A549 (cell line): ENCODE data around the gene NUDT17. TPM values are rescaled to one million over a fixed set of nuclear protein-coding genes. Genes with fewer than 3 reads are reported as not detected.

Experiments used
- ATAC-seq, 2 experiments: fragments of 200-7000 bp in 1 of 2; fragments of >200 bp in 1 of 2; cut with Nextera tagmentation in 1 of 2; cut with Tn5 transposase in 1 of 2; 3 replicates each; pipeline versions ENCODE4 v1.8.0 to v1.9.1; 2018 to 2020; ENCODE audit warnings: mild to moderate bottlenecking in 1 of 2, moderate library complexity in 1 of 2
- CTCF ChIA-PET: fragments of 300-600 bp; sonication (Branson Sonifier 250); formaldehyde crosslinking; extraction: SDS; loops from one replicate; lab custom pipeline; 2021; ENCODE audit warnings: antibody characterized with exemption, inconsistent platforms; lab: Yijun Ruan, JAX
- POLR2A ChIA-PET: fragments of 350-600 bp; formaldehyde crosslinking; extraction: SDS; loops from one replicate; lab custom pipeline; 2021; ENCODE audit warnings: antibody characterized with exemption, inconsistent platforms; lab: Yijun Ruan, JAX
- DNase-seq, 2 experiments: peaks; one replicate each; pipeline versions ENCODE4 v3.0.0 to v3.0.0-alpha.2; 2011 to 2016; ENCODE audit warnings: low read depth in 1 of 2, low spot score in 1 of 2
- FAIRE-seq: peaks from 2 replicates; lab custom pipeline; 2011; peaks lifted over from hg19 to GRCh38; lab: Jason Lieb, UNC
- H3K27ac ChIP-seq, 2 experiments: fragments of >200 bp; sonication (Bioruptor Twin); formaldehyde crosslinking; 3 replicates each; pipeline ENCODE4 v1.5.1; 2016 to 2017
- H3K4me1 ChIP-seq: fragments of >200 bp; sonication (Bioruptor Twin); formaldehyde crosslinking; 3 replicates; pipeline ENCODE4 v1.6.1; 2016
- H3K4me2 ChIP-seq: fragments of >200 bp; sonication (Bioruptor Twin); formaldehyde crosslinking; 3 replicates; pipeline ENCODE4 v1.6.1; 2016
- H3K4me3 ChIP-seq: fragments of >200 bp; sonication (Bioruptor Twin); formaldehyde crosslinking; 3 replicates; pipeline ENCODE4 v1.5.1; 2016
- H3K9me3 ChIP-seq: fragments of >200 bp; sonication (Bioruptor Twin); formaldehyde crosslinking; 3 replicates; pipeline ENCODE4 v1.6.1; 2016
- EHMT2 ChIP-seq: fragments of 200-600 bp; sonication (generic); IDR thresholded peaks from 2 replicates; pipeline ENCODE4 v1.6.1; 2016; ENCODE audit warnings: antibody characterized with exemption, low read depth, mild to moderate bottlenecking, moderate library complexity
- FOSB ChIP-seq: fragments of 250-450 bp; sonication (Bioruptor Pico); IDR thresholded peaks from 2 replicates; pipeline ENCODE4 v1.5.0; 2020; ENCODE audit warnings: mild to moderate bottlenecking, moderate library complexity
- HDAC2 ChIP-seq: fragments of 200-600 bp; sonication (generic); IDR thresholded peaks from 2 replicates; pipeline ENCODE4 v1.6.1; 2016
- HMGXB4 ChIP-seq: fragments of 250-450 bp; sonication (Bioruptor Pico); IDR thresholded peaks from 2 replicates; pipeline ENCODE4 v1.5.0; 2021; ENCODE audit warnings: mild to moderate bottlenecking, moderate library complexity, borderline replicate concordance
- HOXA7 ChIP-seq: fragments of 250-450 bp; sonication (Bioruptor Pico); IDR thresholded peaks from 2 replicates; pipeline ENCODE4 v1.5.0; 2020; ENCODE audit warnings: mild to moderate bottlenecking, moderate library complexity
- KDM1A ChIP-seq: fragments of 200-600 bp; sonication (generic); IDR thresholded peaks from 2 replicates; pipeline ENCODE4 v1.6.1; 2016; ENCODE audit warnings: low read depth, mild to moderate bottlenecking
- KDM5A ChIP-seq: fragments of 200-600 bp; sonication (generic); IDR thresholded peaks from 2 replicates; pipeline ENCODE4 v1.6.1; 2016; ENCODE audit warnings: antibody characterized with exemption, mild to moderate bottlenecking
- PBX3 ChIP-seq: IDR thresholded peaks from 2 replicates; pipeline ENCODE4 v1.6.1; 2012
- PHF8 ChIP-seq: fragments of 200-600 bp; sonication (generic); IDR thresholded peaks from 2 replicates; pipeline ENCODE4 v1.6.1; 2016; ENCODE audit warnings: low read depth, mild to moderate bottlenecking, antibody characterized with exemption, moderate library complexity, borderline replicate concordance
- POLR2A ChIP-seq: IDR thresholded peaks from 2 replicates; pipeline ENCODE4 v1.6.1; 2012; ENCODE audit warnings: mild to moderate bottlenecking, low read length
- RAD21 ChIP-seq, 2 experiments: fragments of >200 bp in 1 of 2; sonication (Bioruptor Twin) in 1 of 2; formaldehyde crosslinking in 1 of 2; IDR thresholded peaks in 1 of 2; conservative IDR thresholded peaks in 1 of 2; 2 replicates in 1 of 2; 3 replicates in 1 of 2; pipeline ENCODE4 v1.6.1; 2012 to 2018; ENCODE audit warnings: inconsistent platforms in 1 of 2
- RCOR1 ChIP-seq: fragments of 150-350 bp; IDR thresholded peaks from 2 replicates; pipeline ENCODE4 v1.6.1; 2014; ENCODE audit warnings: antibody characterized with exemption, low read length, low read depth
- REST ChIP-seq: fragments of 200-600 bp; sonication (generic); IDR thresholded peaks from 2 replicates; pipeline ENCODE4 v1.6.1; 2016; ENCODE audit warnings: antibody characterized with exemption, mild to moderate bottlenecking, moderate library complexity
- RNF2 ChIP-seq: fragments of 200-600 bp; sonication (generic); IDR thresholded peaks from 2 replicates; pipeline ENCODE4 v1.6.1; 2016; ENCODE audit warnings: low read depth, mild to moderate bottlenecking, antibody characterized with exemption, moderate library complexity, borderline replicate concordance
- SMC3 ChIP-seq: fragments of >200 bp; sonication (Bioruptor Twin); formaldehyde crosslinking; IDR thresholded peaks from 3 replicates; pipeline ENCODE4 v1.6.1; 2018; ENCODE audit warnings: inconsistent platforms
- USF2 ChIP-seq: fragments of 450-650 bp; IDR thresholded peaks from 2 replicates; pipeline ENCODE4 v1.6.1; 2014; ENCODE audit warnings: antibody characterized with exemption
- ZFP36 ChIP-seq: fragments of 450-650 bp; IDR thresholded peaks from 2 replicates; pipeline ENCODE4 v1.6.1; 2014; ENCODE audit warnings: borderline replicate concordance; ENCODE audit not compliant: partially characterized antibody
- WGBS: methylation state at CpG from one replicate; pipeline ENCODE4 v1.1.6; 2017; ENCODE audit errors: missing lambda C conversion rate; 5-methylcytosine and 5-hydroxymethylcytosine counted together
- polyA plus RNA-seq, 4 experiments: library from polyadenylated mRNA; depleted of rRNA in 3 of 4; stranded (reverse); fragments of >200 nt; fragmentation: RNase III in 1 of 4; extraction: RNeasy Plus Mini Kit Qiagen cat#74134 plus additional on column Dnase treatment in 1 of 4; gene quantifications; 2 replicates in 3 of 4; 3 replicates in 1 of 4; pipeline ENCODE4 v1.2.3, GENCODE V29; 2011 to 2017
- TF ChIP-seq, protein P1 (sequence below): fragments of >200 bp; sonication (Bioruptor Twin); formaldehyde crosslinking; IDR thresholded peaks from 3 replicates; pipeline ENCODE4 v1.5.1; 2016

The NUDT17 gene
- polyA plus RNA-seq, 2 of the 4 experiments (the other 2 are of a cell fraction) = 4.9 to 6.7 TPM

DNA sequence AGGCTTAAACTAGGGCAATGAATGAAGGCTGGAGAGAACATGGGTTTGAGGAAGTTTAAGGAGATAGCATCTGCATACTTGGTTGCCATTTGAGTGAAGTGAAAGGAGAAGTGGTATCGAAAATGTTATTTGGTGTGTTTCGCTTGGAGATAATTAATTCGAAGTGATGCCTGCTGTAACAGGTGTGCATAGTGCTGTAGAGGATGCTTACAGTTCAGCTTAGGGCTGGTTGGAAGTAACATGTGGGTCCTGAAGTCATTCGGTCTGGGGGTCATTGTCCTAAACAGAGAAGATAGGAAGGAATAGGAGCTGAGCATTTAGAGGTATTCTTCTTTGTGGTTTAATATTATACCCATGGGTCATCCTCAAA, 301 bp upstream of the NUDT17 start:
- POLR2A ChIA-PET = interaction anchor here (0.5 to 3.3 kb wide), 10 partner anchors 10 to 187 kb away, joined by 3 to 48 read pairs (median 6); partner anchors contain the start of genes ANKRD35, ITGA10, LIX1L and PIAS3

GRCh38 chr1:145846201-145846612, 777 bp downstream of the NUDT17 start:
- peak; percentile 39 to 41; a peak in 4 of 5 replicates for TF ChIP-seq RAD21 (conservative IDR thresholded peaks at IDR 0.05 in 1 of 2, IDR thresholded peaks at IDR 0.05 in 1 of 2)
- 0 out of 3 replicates have a peak, but pooled peaks have one; percentile 19 for TF ChIP-seq SMC3
- TF ChIP-seq PHF8 = no peak
- TF ChIP-seq, protein P1, sequence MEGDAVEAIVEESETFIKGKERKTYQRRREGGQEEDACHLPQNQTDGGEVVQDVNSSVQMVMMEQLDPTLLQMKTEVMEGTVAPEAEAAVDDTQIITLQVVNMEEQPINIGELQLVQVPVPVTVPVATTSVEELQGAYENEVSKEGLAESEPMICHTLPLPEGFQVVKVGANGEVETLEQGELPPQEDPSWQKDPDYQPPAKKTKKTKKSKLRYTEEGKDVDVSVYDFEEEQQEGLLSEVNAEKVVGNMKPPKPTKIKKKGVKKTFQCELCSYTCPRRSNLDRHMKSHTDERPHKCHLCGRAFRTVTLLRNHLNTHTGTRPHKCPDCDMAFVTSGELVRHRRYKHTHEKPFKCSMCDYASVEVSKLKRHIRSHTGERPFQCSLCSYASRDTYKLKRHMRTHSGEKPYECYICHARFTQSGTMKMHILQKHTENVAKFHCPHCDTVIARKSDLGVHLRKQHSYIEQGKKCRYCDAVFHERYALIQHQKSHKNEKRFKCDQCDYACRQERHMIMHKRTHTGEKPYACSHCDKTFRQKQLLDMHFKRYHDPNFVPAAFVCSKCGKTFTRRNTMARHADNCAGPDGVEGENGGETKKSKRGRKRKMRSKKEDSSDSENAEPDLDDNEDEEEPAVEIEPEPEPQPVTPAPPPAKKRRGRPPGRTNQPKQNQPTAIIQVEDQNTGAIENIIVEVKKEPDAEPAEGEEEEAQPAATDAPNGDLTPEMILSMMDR = peak; percentile 32; the same call in 2 of the 3 replicates
- TF ChIP-seq PBX3 = 0 out of 2 replicates have a peak, but pooled peaks have one; percentile 23
- TF ChIP-seq ZFP36 = no peak
- ATAC-seq (peak; percentile 70 to 76), DNase-seq (peak; percentile 38 to 77), FAIRE-seq (no peak)
- H3K27ac ChIP-seq = peak overlapping the region; percentile 82 to 95
- peaks cover 4% of the 10 kb centered on the region; the same call in 1 of the 3 replicates for H3K4me1 ChIP-seq
- POLR2A ChIA-PET = interaction anchor here (1.2 to 3.3 kb wide), 6 partner anchors 12 to 112 kb away, joined by 3 to 48 read pairs (median 10); partner anchors contain the start of genes ANKRD35, LIX1L, PIAS3 and POLR3C
- no peaks in the 10 kb centered on the region for H3K9me3 ChIP-seq
- CTCF ChIA-PET = interaction anchor here (0.9 to 7.8 kb wide), 34 partner anchors 8 to 187 kb away, joined by 3 to 185 read pairs (median 8); partner anchors contain the start of genes ITGA10, LIX1L, PIAS3 and POLR3C
- WGBS = 72% methylated on average over 3 of the region's 3 CpGs
- peak overlapping the region; percentile 55 for H3K4me3 ChIP-seq
- peak overlapping the region; percentile 95 for H3K4me2 ChIP-seq

More for the DNA sequence above, 301 bp upstream of the NUDT17 start:
- 2% methylated on average over 4 of the region's 4 CpGs for WGBS
- no peak for TF ChIP-seq KDM5A
- TF ChIP-seq HDAC2 = no peak
- TF ChIP-seq RCOR1 = no peak
- TF ChIP-seq REST = no peak
- TF ChIP-seq, all 56 proteins: peak for 0
- Histone ChIP-seq H3K27ac (peak overlapping the region; percentile 82 to 95; a peak in 4 of 6 replicates), H3K9me3 (no peaks in the 10 kb centered on the region), H3K4me3 (peak overlapping the region; percentile 55), H3K4me2 (peak overlapping the region; percentile 95), H3K4me1 (peaks cover 4% of the 10 kb centered on the region; the same call in 1 of the 3 replicates)
- FAIRE-seq (no peak), ATAC-seq (peak; percentile 52 to 66), DNase-seq (no peak)
- CTCF ChIA-PET = interaction anchor here (0.7 to 7.8 kb wide), 54 partner anchors 10 to 187 kb away, joined by 3 to 185 read pairs (median 6); partner anchors contain the start of genes ANKRD35, HJV, ITGA10 and LIX1L

GRCh38 chr1:145847827-145848226, 2.4 kb downstream of the NUDT17 start:
- Histone ChIP-seq H3K4me2 (no peak overlapping the region), H3K4me3 (no peak overlapping the region), H3K27ac (no peak overlapping the region), H3K9me3 (no peaks in the 10 kb centered on the region), H3K4me1 (peaks cover 4% of the 10 kb centered on the region; the same call in 1 of the 3 replicates)
- no peak for FAIRE-seq
- DNase-seq = no peak
- ChIA-PET POLR2A (interaction anchor here (0.8 to 3.3 kb wide), 4 partner anchors 11 to 79 kb away, joined by 3 to 48 read pairs (median 7); partner anchors contain the start of genes PIAS3, POLR3C, RBM8A and RNF115), CTCF (interaction anchor here (0.8 to 7.8 kb wide), 11 partner anchors 9 to 166 kb away, joined by 3 to 185 read pairs (median 39); partner anchors contain the start of genes ITGA10 and PIAS3)
- WGBS = 92% methylated on average over 3 of the region's 3 CpGs
- ATAC-seq = no peak
- no peak for TF ChIP-seq POLR2A
- no peak for TF ChIP-seq EHMT2
- no peak for TF ChIP-seq FOSB (CRISPR knock-in tag)
- TF ChIP-seq RNF2 = no peak
- TF ChIP-seq HOXA7 (CRISPR knock-in tag) = no peak
- no peak for TF ChIP-seq USF2
- TF ChIP-seq, protein P1 = no peak
- TF ChIP-seq HMGXB4 (CRISPR knock-in tag) = no peak
- no peak for TF ChIP-seq KDM1A
